HG03139 (cell line): ENCODE results near the gene ZFP3.
"Not testable (repeated sequence)": the region's sequence is repeated elsewhere in the genome, so short reads cannot be mapped to it uniquely, and the experiment has no call there.

Experiments
- ATAC-seq: cut with Tn5 transposase; IDR thresholded peaks from one replicate; pipeline ENCODE4 v1.9.1; 2021; ENCODE audit not compliant: unreplicated experiment

The ZFP3 gene

DNA sequence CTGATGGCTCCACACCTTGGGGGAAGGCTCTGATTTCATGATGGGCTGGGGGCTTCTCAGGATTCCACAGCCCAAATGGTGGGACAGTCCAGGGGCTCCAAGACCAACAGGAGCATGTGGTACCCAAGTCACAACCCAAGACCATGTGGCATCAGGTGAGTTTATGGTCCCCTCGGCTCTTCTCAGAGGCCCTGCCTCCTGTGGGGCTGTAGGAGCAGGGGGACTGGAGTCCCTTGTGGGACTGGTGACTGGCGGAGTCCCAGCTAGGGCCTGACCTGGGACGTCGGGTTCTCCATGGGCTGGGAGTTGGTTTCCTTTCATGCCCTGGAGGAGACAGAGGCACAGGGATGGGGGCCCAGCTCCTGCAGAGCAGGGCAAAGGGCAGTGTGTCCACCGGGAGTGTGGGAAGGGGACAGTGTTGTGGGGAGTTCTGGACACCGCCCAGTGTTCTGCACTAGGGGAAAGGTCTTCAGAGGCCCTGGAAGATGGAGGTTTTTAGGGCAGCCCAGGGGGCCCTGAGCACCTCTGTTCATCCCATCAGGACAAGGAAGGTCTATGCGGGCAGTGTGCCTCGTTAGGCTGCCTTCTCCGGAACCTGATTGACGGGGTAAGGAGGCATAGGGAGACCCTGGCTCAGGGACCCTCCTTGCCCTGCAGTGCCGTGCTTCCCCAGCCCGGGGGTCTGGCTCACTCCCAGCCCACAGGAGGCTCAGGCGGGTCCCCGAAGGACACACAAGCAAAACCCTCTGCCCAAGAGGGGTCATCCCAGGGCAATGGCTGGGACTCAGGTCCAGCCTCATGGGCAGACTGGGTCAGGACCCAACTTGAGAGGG lies 58.5 kb downstream of the ZFP3 start:
- ATAC-seq: not testable (repeated sequence)

DNA sequence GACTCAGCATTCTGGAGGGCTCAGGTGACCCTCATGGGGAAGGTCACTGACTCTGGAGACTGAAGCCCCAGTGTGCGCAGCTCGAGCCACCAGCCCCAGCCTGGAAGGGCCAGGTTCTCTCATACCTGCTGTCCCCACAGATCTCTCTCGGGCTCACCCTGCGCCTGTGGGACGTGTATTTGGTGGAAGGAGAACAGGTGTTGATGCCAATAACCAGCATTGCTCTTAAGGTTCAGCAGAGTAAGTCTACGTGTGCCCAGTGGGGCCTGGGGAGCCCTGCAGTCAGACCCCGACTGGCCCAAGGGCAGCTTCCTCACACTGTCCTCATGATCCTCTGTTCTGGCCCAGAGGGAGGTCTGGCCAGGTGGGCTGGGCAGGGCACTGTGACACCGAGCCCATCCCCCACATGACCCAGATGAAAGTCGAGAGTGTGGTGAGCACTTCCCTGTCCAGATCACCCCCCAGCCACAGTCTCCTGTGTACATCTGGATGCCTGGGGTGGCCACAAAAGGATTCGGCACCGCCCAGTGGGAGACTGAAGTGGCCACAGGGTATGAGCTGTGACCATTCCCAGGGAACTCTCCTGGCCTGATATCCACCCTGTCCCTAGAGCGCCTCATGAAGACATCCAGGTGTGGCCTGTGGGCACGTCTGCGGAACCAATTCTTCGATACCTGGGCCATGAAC lies 59.4 kb downstream of the ZFP3 start:
- ATAC-seq: not testable (repeated sequence)

GRCh38 chr17:5138198-5138544 lies 59.9 kb downstream of the ZFP3 start:
- not testable (repeated sequence) for ATAC-seq

DNA sequence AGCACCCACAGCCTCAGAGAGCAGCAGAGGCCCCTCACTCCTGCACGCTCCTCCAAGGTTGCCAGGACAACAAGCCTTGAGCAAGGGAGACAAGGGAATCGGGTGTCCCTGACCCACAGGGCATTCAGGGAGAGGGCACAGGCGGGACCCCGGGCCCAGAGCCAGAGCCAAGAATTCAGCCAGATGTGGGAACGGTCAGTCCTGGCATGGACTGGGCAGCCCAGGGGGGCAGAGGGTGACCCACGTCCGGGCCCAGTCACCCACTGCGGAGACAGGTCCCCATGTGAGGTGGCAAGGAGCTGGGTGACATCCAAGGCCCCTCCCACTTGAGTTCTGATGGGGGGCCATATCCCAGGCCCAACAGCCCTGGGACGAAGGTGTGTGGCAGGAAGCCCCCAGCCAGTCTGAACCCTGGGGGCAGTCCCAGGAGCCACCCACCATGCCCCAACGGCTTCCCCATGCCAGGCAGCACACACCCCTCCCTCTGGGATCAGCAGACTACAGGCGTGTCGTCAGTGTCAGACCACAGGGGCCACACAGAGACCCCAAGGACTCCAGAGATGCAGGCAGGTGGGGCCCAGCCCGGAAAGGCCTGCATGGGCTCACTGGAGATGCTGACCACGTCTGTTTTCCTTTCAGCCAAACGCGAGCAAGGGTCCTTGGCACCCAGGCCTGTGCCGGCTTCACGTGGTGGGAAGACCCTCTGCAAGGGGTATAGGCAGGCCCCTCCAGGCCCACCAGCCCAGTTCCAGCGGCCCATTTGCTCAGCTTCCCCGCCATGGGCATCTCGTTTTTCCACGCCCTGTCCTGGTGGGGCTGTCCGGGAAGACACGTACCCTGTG lies 60.6 kb downstream of the ZFP3 start:
- ATAC-seq: no peak

DNA sequence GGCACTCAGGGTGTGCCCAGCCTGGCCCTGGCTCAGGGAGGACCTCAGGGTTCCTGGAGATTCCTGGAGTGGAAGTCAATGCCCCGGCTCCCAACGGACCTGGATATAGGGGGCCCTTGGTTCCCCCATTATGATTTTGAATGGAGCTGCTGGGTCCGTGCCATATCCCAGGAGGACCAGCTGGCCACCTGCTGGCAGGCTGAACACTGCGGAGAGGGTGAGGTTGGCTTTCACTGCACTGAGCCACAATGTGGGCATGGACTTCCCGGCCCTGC lies 61.1 kb downstream of the ZFP3 start:
- ATAC-seq: no peak

- ATAC-seq: not testable (repeated sequence)
Observed at GRCh38 chr17:5142877-5143276, 64.6 kb downstream of the ZFP3 start.
